Germinal center (tissue), 1 donor: ENCODE results near the gene ECSCR.
"Not testable (repeated sequence)": the region's sequence is repeated elsewhere in the genome, so short reads cannot be mapped to it uniquely, and the experiment has no call there.

Experiments
- DNase-seq: peaks from one replicate; pipeline ENCODE4 v3.0.0; 2012; ENCODE audit warnings: mixed read lengths, low spot score

The ECSCR gene

GRCh38 chr5:139462586-139463276 lies at the start of gene ECSCR:
ECSCR (minus strand) TSS chr5:139462743; CDS start chr5:139462670, 73 bp downstream.
- DNase-seq: no peak

GRCh38 chr5:139504722-139505121 lies 42.2 kb upstream of the ECSCR start:
- DNase-seq: not testable (repeated sequence)

GRCh38 chr5:139503879-139504278 lies 41.3 kb upstream of the ECSCR start:
- DNase-seq: not testable (repeated sequence)

- DNase-seq: not testable (repeated sequence)
Observed at GRCh38 chr5:139503036-139503817, 40.7 kb upstream of the ECSCR start.

- no peak for DNase-seq
Observed at GRCh38 chr5:139501381-139501780, 38.8 kb upstream of the ECSCR start.

GRCh38 chr5:139495638-139496435 lies 33.3 kb upstream of the ECSCR start:
- no peak for DNase-seq

GRCh38 chr5:139494832-139495231 lies 32.3 kb upstream of the ECSCR start:
- DNase-seq: no peak

- DNase-seq: no peak
Observed at GRCh38 chr5:139494256-139494655, 31.7 kb upstream of the ECSCR start.

- DNase-seq: no peak
Observed at GRCh38 chr5:139492700-139493192, 30.2 kb upstream of the ECSCR start.

- DNase-seq: no peak
Observed at GRCh38 chr5:139488260-139488659, 25.7 kb upstream of the ECSCR start.

GRCh38 chr5:139486201-139486600 lies 23.7 kb upstream of the ECSCR start:
- DNase-seq: no peak

- DNase-seq: not testable (repeated sequence)
Observed at GRCh38 chr5:139482890-139483208, 20.3 kb upstream of the ECSCR start.

GRCh38 chr5:139482050-139482889 lies 19.7 kb upstream of the ECSCR start, which contains the start of gene STING1:
STING1 (minus strand) TSS chr5:139482758; CDS start chr5:139481704, 1,054 bp downstream.
- no peak for DNase-seq

GRCh38 chr5:139481580-139482049 lies 19.1 kb upstream of the ECSCR start:
- DNase-seq: no peak

GRCh38 chr5:139481122-139481533 lies 18.6 kb upstream of the ECSCR start:
- DNase-seq: no peak

- not testable (repeated sequence) for DNase-seq
Observed at GRCh38 chr5:139479729-139480128, 17.2 kb upstream of the ECSCR start.

GRCh38 chr5:139478657-139479423 lies 16.3 kb upstream of the ECSCR start:
- not testable (repeated sequence) for DNase-seq

GRCh38 chr5:139475865-139476617 lies 13.5 kb upstream of the ECSCR start:
- no peak for DNase-seq

GRCh38 chr5:139474890-139475791 lies 12.6 kb upstream of the ECSCR start:
- DNase-seq: no peak
